HG02610 (cell line): ENCODE measurements around the gene UBE2R2.
"Not testable (repeated sequence)": the region's sequence is repeated elsewhere in the genome, so short reads cannot be mapped to it uniquely, and the experiment has no call there.

Experiments used
- ATAC-seq: cut with Tn5 transposase; IDR thresholded peaks from one replicate; pipeline ENCODE4 v1.9.1; 2021; ENCODE audit warnings: mild to moderate bottlenecking, moderate library complexity; ENCODE audit not compliant: unreplicated experiment

UBE2R2 gene

GRCh38 chr9:33837138-33837537, 20.2 kb downstream of the UBE2R2 start:
- no peak for ATAC-seq

- ATAC-seq: no peak
Observed at GRCh38 chr9:33840381-33840780, 23.4 kb downstream of the UBE2R2 start.

- no peak for ATAC-seq
Observed at GRCh38 chr9:33843312-33843961, 26.5 kb downstream of the UBE2R2 start.

GRCh38 chr9:33846231-33846630, 29.3 kb downstream of the UBE2R2 start:
- ATAC-seq: no peak

GRCh38 chr9:33847894-33848205, 30.9 kb downstream of the UBE2R2 start:
- ATAC-seq: not testable (repeated sequence)

GRCh38 chr9:33850267-33850629, 33.3 kb downstream of the UBE2R2 start:
- ATAC-seq: no peak

- no peak for ATAC-seq
Observed at GRCh38 chr9:33850677-33851076, 33.7 kb downstream of the UBE2R2 start.

- ATAC-seq: no peak
Observed at GRCh38 chr9:33851301-33851700, 34.3 kb downstream of the UBE2R2 start.

GRCh38 chr9:33852216-33852826, 35.4 kb downstream of the UBE2R2 start:
- no peak for ATAC-seq

- no peak for ATAC-seq
Observed at GRCh38 chr9:33856247-33856646, 39.3 kb downstream of the UBE2R2 start.

GRCh38 chr9:33858423-33858822, 41.5 kb downstream of the UBE2R2 start:
- no peak for ATAC-seq

- no peak for ATAC-seq
Observed at GRCh38 chr9:33860200-33860871, 43.4 kb downstream of the UBE2R2 start.

GRCh38 chr9:33861917-33862453, 45.0 kb downstream of the UBE2R2 start:
- no peak for ATAC-seq

GRCh38 chr9:33863027-33863426, 46.1 kb downstream of the UBE2R2 start:
- ATAC-seq: not testable (repeated sequence)

GRCh38 chr9:33867747-33868439, 50.9 kb downstream of the UBE2R2 start:
- no peak for ATAC-seq

GRCh38 chr9:33868440-33868973, 51.5 kb downstream of the UBE2R2 start:
- ATAC-seq: no peak

GRCh38 chr9:33869243-33869642, 52.3 kb downstream of the UBE2R2 start:
- ATAC-seq: not testable (repeated sequence)

GRCh38 chr9:33877727-33878489, 60.9 kb downstream of the UBE2R2 start:
- ATAC-seq: no peak

GRCh38 chr9:33878691-33879366, 61.9 kb downstream of the UBE2R2 start:
- no peak for ATAC-seq
